Stimulated activated naive CD4-positive, alpha-beta T cell (primary cell): Measurements from ENCODE around the gene PRKCZ.

ENCODE experiments used
- DNase-seq, 6 experiments: peaks; one replicate each; lab custom pipeline; 2025; lab: John Stamatoyannopoulos, UW

Gene PRKCZ

DNA sequence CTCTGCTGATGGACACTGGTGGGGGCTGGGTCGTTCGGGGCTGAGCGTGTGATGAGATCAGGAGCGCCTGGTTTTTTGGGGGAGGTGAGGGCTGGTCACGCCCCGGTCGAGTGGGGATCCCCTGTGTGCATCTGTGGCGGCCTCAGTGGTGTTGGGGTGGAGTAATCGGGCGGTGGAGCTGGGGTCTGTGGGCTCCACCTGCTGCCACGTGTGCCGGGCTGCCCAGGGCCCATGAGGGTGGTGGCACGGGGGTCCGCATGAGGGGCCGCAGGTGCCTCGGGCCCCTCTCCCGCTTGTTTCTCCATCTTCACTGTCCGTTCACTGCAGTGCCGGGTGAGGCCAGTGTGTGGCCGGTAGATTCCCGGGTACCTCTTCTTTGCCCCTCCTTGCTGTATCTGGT is 17.2 kb downstream of the PRKCZ start:
- DNase-seq, result no peak

DNA sequence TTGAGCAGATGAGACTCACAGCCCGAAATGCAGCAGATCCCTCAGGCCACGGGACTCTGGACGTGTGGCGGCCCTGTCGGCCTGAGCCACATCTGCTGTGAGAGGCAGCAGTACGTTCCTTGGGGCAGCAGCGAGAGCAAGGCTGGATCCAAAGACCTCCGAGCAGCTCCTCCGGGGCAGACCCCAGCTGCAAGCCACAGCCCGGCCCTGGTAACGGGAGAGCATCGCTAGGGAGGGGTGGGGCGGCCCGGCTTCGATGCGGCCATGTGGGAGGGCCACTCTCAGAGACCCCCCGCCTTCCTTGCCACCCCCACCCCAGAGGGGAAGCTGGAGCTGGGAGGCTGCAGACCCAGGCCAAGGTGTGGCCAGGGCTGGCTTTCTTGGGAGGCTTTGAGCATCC is 17.8 kb downstream of the PRKCZ start:
- DNase-seq, result no peak

DNA sequence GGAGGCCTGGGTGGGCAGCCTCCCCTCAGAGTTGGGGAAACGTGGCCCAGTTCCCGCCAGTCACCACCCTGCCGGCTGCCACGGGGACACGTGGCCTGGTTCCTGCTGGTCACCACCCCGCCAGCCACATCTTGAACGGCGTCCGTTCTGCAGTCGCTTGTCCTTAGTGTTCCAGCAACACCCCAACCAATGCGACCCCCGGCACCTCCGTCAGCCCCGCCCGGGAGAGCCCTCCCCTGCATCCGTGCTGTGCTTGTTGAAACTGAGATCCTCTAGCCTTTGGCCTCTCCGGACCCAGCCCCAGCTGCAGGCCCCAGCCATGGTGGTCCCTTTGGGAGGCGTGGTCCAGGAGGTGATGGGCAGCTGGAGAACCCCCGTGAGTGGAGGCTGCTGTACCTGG is 18.7 kb downstream of the PRKCZ start:
- no peak for DNase-seq

DNA sequence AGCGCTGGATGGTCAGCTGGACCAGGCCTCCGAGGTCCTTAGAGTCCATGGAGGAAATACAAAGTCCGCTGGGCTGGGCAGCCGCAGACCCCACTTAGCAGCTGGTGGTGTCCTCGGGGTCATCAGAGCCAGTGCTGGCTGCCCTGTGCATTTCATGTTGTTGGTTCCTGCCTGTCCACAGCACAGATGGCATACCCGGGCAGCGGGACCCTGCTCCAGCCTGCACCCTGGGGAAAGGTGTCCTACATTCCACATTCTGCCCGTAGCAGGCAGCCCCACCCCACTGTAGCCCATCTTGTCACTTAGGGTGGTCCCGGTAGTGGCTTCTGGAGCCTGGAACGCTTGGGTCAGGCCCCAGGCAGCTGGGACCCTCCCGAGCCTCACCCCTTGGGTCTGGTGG is 19.8 kb downstream of the PRKCZ start:
- no peak for DNase-seq

DNA sequence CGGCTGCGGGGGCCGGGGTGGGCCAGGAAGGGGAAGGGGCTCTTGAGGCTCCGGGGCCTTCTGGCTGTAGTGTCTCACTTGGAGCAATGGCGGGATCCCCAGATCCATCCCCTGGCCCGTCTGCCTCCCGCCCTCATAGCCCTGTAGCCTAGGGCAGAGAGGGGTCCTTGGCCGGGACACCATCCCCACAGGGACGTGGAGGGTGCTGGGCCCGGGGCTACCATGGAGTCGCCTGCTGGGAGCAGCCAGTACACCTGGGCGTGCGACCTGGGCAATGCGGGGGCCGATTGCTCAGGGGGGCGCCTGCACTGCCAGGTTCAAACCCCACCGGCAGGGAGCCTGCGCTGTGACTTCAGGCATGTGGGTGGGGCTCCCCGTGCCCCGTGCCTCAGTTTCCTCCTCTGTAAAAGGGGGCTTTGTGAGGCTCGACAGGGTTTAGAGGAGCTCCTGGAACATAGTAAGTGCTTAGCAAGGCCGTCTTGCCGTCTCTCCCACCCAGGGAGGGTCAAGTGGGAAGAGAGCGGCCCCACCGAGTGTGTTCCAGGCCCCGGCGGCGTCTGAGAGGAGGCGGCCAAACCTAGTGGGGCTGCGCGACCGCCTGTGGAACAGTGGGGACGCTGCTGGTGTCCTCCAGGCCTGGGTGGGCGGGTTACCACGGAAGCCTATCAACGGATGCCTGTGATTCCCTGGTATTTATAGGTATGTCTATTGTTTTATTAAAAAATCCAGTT is 20.8 kb downstream of the PRKCZ start:
- DNase-seq, result no peak

- no peak for DNase-seq
These were observed 22.0 kb downstream of the PRKCZ start for GRCh38 chr1:2072109-2072806.

DNA sequence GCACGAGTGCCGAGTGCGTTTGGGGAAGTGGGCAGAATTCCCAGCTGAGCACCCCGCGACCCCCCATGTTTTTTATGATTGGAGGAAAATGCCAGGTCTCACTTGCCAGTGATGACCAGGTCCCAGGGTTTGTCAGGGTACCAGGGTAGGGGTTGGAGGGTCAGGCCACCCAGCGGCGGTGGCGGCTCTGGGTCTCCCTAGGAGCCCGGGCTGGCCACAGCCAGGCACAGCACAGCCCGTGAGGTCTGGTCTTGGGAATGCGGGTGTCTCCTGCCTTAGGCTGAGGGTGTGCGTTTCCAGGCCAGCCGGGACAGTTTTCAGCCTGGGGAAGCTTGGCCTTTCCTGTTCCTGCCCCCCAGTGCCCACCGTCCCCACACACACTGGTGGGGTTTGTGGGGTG is 22.7 kb downstream of the PRKCZ start:
- no peak for DNase-seq

- DNase-seq, result no peak
These were observed 23.4 kb downstream of the PRKCZ start for GRCh38 chr1:2073382-2074230.

- DNase-seq, result no peak
These were observed 24.2 kb downstream of the PRKCZ start for GRCh38 chr1:2074396-2074795.

- DNase-seq, result no peak
These were observed 24.9 kb downstream of the PRKCZ start for GRCh38 chr1:2074944-2075740.

DNA sequence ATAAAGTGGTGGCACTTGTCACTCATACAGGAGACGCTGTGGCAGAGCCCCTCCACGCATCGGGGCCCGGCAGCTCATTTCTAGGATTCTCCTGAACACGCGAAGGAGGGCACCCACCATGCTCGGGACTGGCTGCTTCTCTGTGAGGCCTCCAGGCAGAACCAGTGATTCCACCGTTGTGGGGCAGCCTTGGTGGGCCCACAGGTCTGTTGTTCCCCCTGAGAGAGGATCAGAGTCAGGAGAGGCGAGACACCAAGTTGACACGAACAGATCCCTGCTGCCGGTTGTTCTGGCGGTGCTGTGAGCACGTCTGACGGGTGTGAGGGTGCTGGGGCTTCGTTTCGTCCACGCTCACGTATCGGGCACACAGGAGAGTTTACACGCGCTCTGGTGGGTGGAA is 26.6 kb downstream of the PRKCZ start:
- no peak for DNase-seq

DNA sequence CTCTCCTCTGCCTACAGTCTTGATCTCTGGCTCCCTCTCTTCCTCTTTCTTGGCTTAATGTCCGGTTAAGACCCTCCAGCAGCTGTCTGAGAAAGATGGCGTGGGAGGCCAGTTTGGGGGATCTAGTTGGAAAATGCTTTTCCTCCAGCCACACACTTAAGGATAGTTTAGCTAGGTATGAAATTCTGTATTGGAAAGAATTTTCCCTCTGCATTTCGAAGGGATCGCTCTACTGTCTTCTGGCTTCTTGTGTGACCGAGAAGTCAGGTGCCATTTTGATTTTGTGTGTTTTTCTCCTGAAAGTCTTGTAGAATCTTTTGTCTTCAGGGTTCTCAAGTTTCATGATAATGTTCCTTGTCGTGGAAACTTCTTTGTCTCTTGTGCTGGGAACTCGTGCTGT is 28.0 kb downstream of the PRKCZ start:
- DNase-seq, result no peak

GRCh38 chr1:2079396-2080085 is 29.3 kb downstream of the PRKCZ start:
- no peak for DNase-seq

GRCh38 chr1:2080140-2080539 is 29.9 kb downstream of the PRKCZ start:
- DNase-seq, result no peak

- no peak for DNase-seq
These were observed 30.7 kb downstream of the PRKCZ start for GRCh38 chr1:2080884-2081283.

GRCh38 chr1:2081326-2081885 is 31.2 kb downstream of the PRKCZ start:
- no peak for DNase-seq

GRCh38 chr1:2082064-2082463 is 31.9 kb downstream of the PRKCZ start:
- DNase-seq, result no peak

DNA sequence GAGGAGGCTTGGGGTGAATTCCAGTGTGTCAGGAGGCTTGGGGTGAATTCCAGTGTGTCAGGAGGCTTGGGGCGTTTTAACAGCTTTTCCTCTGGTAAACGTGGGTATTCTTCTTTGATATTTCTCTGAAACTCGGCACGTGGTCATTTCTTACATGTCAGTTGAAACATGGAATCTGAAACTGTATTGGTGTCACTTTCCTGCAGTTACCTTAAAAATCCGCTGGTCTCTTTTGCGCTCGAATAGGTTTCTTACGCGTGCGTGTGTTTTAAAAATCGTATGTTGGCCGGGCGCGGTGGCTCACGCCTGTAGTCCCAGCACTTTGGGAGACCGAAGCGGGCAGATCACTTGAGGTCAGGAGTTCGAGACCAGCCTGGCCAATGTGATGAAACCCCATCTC is 33.5 kb downstream of the PRKCZ start:
- DNase-seq, result no peak

DNA sequence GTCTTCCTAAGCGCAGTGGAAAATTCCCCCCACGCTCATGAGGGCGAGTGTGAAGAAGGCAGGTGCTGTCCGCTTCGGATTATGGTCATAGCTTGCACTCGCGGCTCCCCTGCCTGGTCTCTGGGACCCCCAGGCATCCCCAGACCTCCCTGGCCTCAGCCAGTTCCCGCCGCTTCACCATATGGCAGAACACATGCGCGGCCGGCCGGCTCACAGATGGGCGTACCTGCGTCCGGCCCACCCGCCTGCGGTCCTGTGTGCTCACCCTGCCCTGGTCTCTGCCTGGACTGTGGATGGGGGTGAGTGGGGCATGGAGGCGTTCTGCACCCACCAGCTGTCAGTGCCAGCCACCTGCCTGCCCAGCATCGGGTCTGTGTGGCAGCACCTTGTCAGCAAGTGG is 34.1 kb downstream of the PRKCZ start:
- DNase-seq, result no peak

DNA sequence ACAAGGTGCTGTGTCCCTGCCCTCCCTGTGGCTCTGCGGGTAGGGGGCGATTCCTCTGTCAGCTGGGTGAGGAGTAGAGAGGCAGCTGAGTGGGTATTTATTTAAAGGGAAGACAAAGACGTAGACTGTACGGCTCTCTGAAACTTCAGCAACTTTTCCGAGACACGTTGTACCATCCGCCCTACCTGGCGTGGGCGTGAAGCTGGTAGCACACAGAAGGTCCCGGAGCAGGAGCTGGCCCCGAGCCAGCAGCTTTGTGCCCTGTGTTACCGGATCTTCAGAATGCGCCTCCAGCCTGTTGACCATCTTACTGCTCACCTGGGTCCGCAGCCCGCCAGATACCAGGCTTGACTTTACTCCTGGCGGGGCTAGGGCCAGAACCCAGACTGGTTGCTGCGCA is 34.9 kb downstream of the PRKCZ start:
- no peak for DNase-seq

GRCh38 chr1:2086446-2087078 is 36.4 kb downstream of the PRKCZ start:
- no peak for DNase-seq
